ENCODE measurements around the gene MOCOS. TPM values are rescaled to one million over a fixed set of nuclear protein-coding genes. Genes with fewer than 3 reads are reported as not detected.

Gene MOCOS
- total RNA-seq, 1 experiment from 2014 or later: 5.5 TPM

DNA sequence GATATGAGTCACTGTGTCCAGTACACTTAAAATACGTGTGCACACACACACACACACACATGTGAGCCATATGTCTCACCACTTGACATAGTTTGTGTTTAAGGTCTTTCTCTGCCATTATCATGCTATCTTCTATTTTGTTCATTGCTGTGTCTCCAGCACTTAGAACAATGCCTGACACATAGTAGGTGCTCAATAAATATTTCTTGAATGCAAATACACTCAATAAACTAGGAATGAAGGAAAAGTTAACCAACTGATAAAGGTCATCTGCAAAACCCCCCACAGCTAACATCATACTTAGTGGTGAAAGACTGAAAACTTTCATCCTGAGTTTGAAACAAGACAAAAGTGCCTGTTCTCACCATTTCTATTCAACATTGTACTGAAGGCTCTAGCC lies 4.4 kb downstream of the MOCOS start:
- H3K27me3 Mint-ChIP-seq (ENCODE audit: insufficient read depth, unreplicated experiment): no peaks in the 10 kb centered on the region
- H3K36me3 ChIP-seq (ENCODE audit: control insufficient read depth, insufficient read depth, low read length): no peaks in the 10 kb centered on the region
- 0 out of 2 replicates have a peak, but pooled peaks cover 5% of the 10 kb centered on the region for H3K4me1 ChIP-seq
- H3K9me3 Mint-ChIP-seq (ENCODE audit: unreplicated experiment): no peaks in the 10 kb centered on the region
- no peak overlapping the region for H3K4me3 Mint-ChIP-seq (ENCODE audit: unreplicated experiment)
- no peaks in the 10 kb centered on the region for H3K27me3 ChIP-seq (replicated peaks; ENCODE audit: control insufficient read depth, insufficient read depth, low read length)
- no peak overlapping the region for H3K4me3 ChIP-seq (ENCODE audit: low read depth, low read length)
- POLR2A ChIA-PET: no interaction called here
- H3K9me3 ChIP-seq: no peaks in the 10 kb centered on the region
- CTCF ChIA-PET: no interaction called here
- H3K4me1 Mint-ChIP-seq (ENCODE audit: low read depth, unreplicated experiment): peaks cover 10% of the 10 kb centered on the region
- no peak overlapping the region for H3K27ac Mint-ChIP-seq (ENCODE audit: unreplicated experiment)
- H3K36me3 Mint-ChIP-seq (ENCODE audit: insufficient read depth, unreplicated experiment): no peaks in the 10 kb centered on the region
- BruUV-seq (replicated peaks): no TSS peak
- no peak for DNase-seq
- intact Hi-C loops (cut with micrococcal nuclease; ENCODE audit: unreplicated experiment): no loop called here
- TF ChIP-seq, protein P1, sequence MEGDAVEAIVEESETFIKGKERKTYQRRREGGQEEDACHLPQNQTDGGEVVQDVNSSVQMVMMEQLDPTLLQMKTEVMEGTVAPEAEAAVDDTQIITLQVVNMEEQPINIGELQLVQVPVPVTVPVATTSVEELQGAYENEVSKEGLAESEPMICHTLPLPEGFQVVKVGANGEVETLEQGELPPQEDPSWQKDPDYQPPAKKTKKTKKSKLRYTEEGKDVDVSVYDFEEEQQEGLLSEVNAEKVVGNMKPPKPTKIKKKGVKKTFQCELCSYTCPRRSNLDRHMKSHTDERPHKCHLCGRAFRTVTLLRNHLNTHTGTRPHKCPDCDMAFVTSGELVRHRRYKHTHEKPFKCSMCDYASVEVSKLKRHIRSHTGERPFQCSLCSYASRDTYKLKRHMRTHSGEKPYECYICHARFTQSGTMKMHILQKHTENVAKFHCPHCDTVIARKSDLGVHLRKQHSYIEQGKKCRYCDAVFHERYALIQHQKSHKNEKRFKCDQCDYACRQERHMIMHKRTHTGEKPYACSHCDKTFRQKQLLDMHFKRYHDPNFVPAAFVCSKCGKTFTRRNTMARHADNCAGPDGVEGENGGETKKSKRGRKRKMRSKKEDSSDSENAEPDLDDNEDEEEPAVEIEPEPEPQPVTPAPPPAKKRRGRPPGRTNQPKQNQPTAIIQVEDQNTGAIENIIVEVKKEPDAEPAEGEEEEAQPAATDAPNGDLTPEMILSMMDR (IDR thresholded peaks at IDR 0.05; ENCODE audit: insufficient read depth in 1 of 2, low read depth in 1 of 2, low read length in 1 of 2, severe bottlenecking in 1 of 2, unreplicated experiment in 1 of 2): no peak

DNA sequence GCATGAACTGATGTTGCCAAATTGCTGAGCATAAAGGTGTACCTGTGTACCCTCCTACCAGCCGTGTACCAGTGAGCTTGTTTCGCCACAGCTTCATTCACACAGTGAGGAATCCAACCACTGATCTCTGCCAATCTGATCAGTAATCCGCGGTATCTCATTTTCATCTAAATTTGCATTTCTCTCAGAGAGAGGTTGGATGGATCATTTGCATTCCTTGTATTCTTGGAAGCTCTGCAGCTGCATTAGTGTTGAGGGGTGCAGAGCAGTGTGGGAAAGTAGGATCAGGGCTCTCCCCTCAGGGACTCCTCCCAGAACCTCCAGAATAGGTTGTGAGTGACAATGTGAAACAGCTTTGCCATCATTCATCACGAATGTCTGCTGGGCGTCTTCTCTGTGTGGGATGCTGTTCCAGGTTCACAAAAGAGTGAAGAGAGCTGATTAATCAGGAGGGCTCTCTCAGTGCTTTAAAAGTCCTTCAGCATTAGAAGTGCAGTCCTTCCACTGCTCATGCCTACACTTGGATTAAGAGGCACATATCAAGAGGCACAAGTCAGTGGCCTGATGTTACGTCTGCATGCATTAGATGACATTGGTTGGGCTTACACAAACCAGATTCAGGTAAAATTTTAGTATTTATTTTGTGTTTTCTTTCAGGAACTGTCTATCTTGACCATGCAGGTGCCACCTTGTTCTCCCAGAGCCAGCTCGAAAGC lies 7.5 kb downstream of the MOCOS start:
- H3K4me3 Mint-ChIP-seq (ENCODE audit: unreplicated experiment): no peak overlapping the region
- H3K4me1 Mint-ChIP-seq (ENCODE audit: low read depth, unreplicated experiment): no peaks in the 10 kb centered on the region
- TF ChIP-seq, protein P1 (IDR thresholded peaks at IDR 0.05; ENCODE audit: insufficient read depth in 1 of 2, low read depth in 1 of 2, low read length in 1 of 2, severe bottlenecking in 1 of 2, unreplicated experiment in 1 of 2): no peak
- Histone ChIP-seq H3K36me3 (ENCODE audit: control insufficient read depth, insufficient read depth, low read length) (no peaks in the 10 kb centered on the region), H3K9me3 (no peaks in the 10 kb centered on the region), H3K27me3 (replicated peaks; ENCODE audit: control insufficient read depth, insufficient read depth, low read length) (no peaks in the 10 kb centered on the region), H3K4me1 (no peaks in the 10 kb centered on the region), H3K4me3 (ENCODE audit: low read depth, low read length) (no peak overlapping the region)
- intact Hi-C loops (cut with micrococcal nuclease; ENCODE audit: unreplicated experiment): no loop called here
- BruUV-seq (replicated peaks): no TSS peak
- ChIA-PET POLR2A (no interaction called here), CTCF (no interaction called here)
- DNase-seq: no peak
- H3K9me3 Mint-ChIP-seq (ENCODE audit: unreplicated experiment): no peaks in the 10 kb centered on the region
- H3K27ac Mint-ChIP-seq (ENCODE audit: unreplicated experiment): no peak overlapping the region
- H3K27me3 Mint-ChIP-seq (ENCODE audit: insufficient read depth, unreplicated experiment): no peaks in the 10 kb centered on the region
- H3K36me3 Mint-ChIP-seq (ENCODE audit: insufficient read depth, unreplicated experiment): no peaks in the 10 kb centered on the region

DNA sequence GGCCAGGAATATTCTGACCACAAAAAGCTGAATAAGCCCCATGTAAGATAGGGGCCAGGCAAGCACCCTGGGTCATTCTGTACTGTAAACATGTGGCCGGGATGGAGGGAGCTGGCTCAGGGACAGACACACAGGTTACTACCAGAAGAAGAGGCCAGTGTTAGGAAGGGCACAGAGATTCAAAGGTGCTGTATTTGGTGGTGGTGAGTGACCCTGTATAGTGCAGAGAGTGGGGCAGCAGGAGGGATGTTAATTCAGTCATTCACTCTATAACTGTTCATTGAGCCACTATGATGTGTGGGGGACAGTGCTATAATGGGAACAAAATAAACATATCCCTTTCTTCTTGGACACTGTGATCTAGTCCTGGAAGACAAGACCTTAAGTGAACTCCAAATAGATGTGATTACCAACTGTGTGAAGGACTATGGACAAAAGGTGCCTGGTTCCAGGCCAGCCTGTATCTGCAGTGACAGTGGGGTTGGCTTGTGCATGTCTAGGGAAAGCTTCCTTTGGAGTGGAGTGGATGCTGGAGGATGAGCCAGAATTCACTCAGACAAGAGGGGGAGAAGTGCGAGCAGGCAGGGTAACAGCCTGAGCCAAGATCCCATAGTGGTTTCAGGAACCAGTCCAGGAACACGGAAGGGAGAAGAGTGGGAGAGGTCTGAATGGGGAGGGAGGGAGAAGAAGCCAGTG lies 8.3 kb downstream of the MOCOS start:
- no peaks in the 10 kb centered on the region for H3K4me1 ChIP-seq
- intact Hi-C loops (cut with micrococcal nuclease; ENCODE audit: unreplicated experiment): loop anchor here (2.0 kb wide), 1 partner anchor 27 kb away; no protein-coding TSS in a partner anchor
- TF ChIP-seq, protein P1 (IDR thresholded peaks at IDR 0.05; ENCODE audit: insufficient read depth in 1 of 2, low read depth in 1 of 2, low read length in 1 of 2, severe bottlenecking in 1 of 2, unreplicated experiment in 1 of 2): no peak
- Mint-ChIP-seq H3K4me1 (ENCODE audit: low read depth, unreplicated experiment) (no peaks in the 10 kb centered on the region), H3K9me3 (ENCODE audit: unreplicated experiment) (no peaks in the 10 kb centered on the region), H3K4me3 (ENCODE audit: unreplicated experiment) (no peak overlapping the region), H3K36me3 (ENCODE audit: insufficient read depth, unreplicated experiment) (no peaks in the 10 kb centered on the region), H3K27ac (ENCODE audit: unreplicated experiment) (no peak overlapping the region), H3K27me3 (ENCODE audit: insufficient read depth, unreplicated experiment) (no peaks in the 10 kb centered on the region)
- CTCF ChIA-PET: no interaction called here
- no TSS peak for BruUV-seq (replicated peaks)
- POLR2A ChIA-PET: no interaction called here
- H3K9me3 ChIP-seq: no peaks in the 10 kb centered on the region
- no peak overlapping the region for H3K4me3 ChIP-seq (ENCODE audit: low read depth, low read length)
- H3K27me3 ChIP-seq (replicated peaks; ENCODE audit: control insufficient read depth, insufficient read depth, low read length): no peaks in the 10 kb centered on the region
- no peak for DNase-seq
- no peaks in the 10 kb centered on the region for H3K36me3 ChIP-seq (ENCODE audit: control insufficient read depth, insufficient read depth, low read length)
